ACHN (cell line): Measurements from ENCODE around the gene KRT81.
A peak's percentile ranks its signal among the peaks of the same experiment; 100 is the strongest.
"Not testable (repeated sequence)": the region's sequence is repeated elsewhere in the genome, so short reads cannot be mapped to it uniquely, and the experiment has no call there.

ENCODE experiments used
- DNase-seq: peaks from one replicate; pipeline ENCODE4 v3.0.0-alpha.2; 2015
- in situ Hi-C: cut with HindIII; loops from 2 replicates; pipeline ENCODE4 v1.10.0; 2017; ENCODE audit warnings: low sequenced_read_pairs, low pct_ligation_motif_present, low pct_unique_long_range_greater_than_20kb

Gene KRT81

GRCh38 chr12:52302242-52302914, 11.0 kb upstream of the KRT81 start:
- DNase-seq, in situ Hi-C loops: not testable (repeated sequence)

- in situ Hi-C loops, DNase-seq: not testable (repeated sequence)
Measured at GRCh38 chr12:52301721-52302120, 10.4 kb upstream of the KRT81 start.

- in situ Hi-C loops, result no loop called here
- DNase-seq, result no peak
Measured at GRCh38 chr12:52300796-52301691, 9.7 kb upstream of the KRT81 start.

- no peak for DNase-seq
- in situ Hi-C loops, result no loop called here
Measured at GRCh38 chr12:52298677-52299190, 7.4 kb upstream of the KRT81 start.

GRCh38 chr12:52296572-52297215, 5.4 kb upstream of the KRT81 start:
- in situ Hi-C loops, result no loop called here
- DNase-seq, result no peak

GRCh38 chr12:52295663-52296062, 4.3 kb upstream of the KRT81 start:
- no peak for DNase-seq

GRCh38 chr12:52294803-52295202, 3.5 kb upstream of the KRT81 start:
- DNase-seq, result no peak
- in situ Hi-C loops, result no loop called here

More at GRCh38 chr12:52295663-52296062, 4.3 kb upstream of the KRT81 start:
- in situ Hi-C loops, result no loop called here

GRCh38 chr12:52293926-52294325, 2.6 kb upstream of the KRT81 start:
- in situ Hi-C loops, result no loop called here
- no peak for DNase-seq

- in situ Hi-C loops, DNase-seq: not testable (repeated sequence)
Measured at GRCh38 chr12:52290483-52291134, 725 bp downstream of the KRT81 start.

GRCh38 chr12:52287816-52288805, 3.2 kb downstream of the KRT81 start:
- in situ Hi-C loops, DNase-seq: not testable (repeated sequence)

GRCh38 chr12:52286857-52287785, 4.2 kb downstream of the KRT81 start:
- DNase-seq, in situ Hi-C loops: not testable (repeated sequence)

GRCh38 chr12:52285851-52286530, 5.3 kb downstream of the KRT81 start:
- DNase-seq, result no peak
- in situ Hi-C loops, result no loop called here

- in situ Hi-C loops, result no loop called here
- peak; percentile 30 for DNase-seq
Measured at GRCh38 chr12:52285172-52285745, 6.1 kb downstream of the KRT81 start.

GRCh38 chr12:52284562-52285171, 6.7 kb downstream of the KRT81 start:
- in situ Hi-C loops, result no loop called here

GRCh38 chr12:52280796-52281560, 10.4 kb downstream of the KRT81 start:
- DNase-seq, result peak; percentile 100
- in situ Hi-C loops, result no loop called here

More at GRCh38 chr12:52284562-52285171, 6.7 kb downstream of the KRT81 start:
- DNase-seq, result no peak
